ENCODE data around the gene GPATCH1.

GRCh38 chr19:33163481-33163880 lies 82.5 kb downstream of the GPATCH1 start:
- TF ChIP-seq CTCF (IDR thresholded peaks at IDR 0.05; ENCODE audit: borderline replicate concordance, extremely low read depth, low read length, poor library complexity, severe bottlenecking) (no peak), EZH2 (IDR thresholded peaks at IDR 0.05; ENCODE audit: borderline replicate concordance, low read depth, low read length, severe bottlenecking) (no peak)
